ENCODE results near the gene WHAMM. TPM values are rescaled to one million over a fixed set of nuclear protein-coding genes. Genes with fewer than 3 reads are reported as not detected.
A peak's percentile ranks its signal among the peaks of the same experiment; 100 is the strongest.

Gene WHAMM
- total and polyA plus RNA-seq, 2 donors (not counting 3 experiments of a cell fraction or from before 2014, with no cell fraction given): 4.1 to 9.4 TPM

DNA sequence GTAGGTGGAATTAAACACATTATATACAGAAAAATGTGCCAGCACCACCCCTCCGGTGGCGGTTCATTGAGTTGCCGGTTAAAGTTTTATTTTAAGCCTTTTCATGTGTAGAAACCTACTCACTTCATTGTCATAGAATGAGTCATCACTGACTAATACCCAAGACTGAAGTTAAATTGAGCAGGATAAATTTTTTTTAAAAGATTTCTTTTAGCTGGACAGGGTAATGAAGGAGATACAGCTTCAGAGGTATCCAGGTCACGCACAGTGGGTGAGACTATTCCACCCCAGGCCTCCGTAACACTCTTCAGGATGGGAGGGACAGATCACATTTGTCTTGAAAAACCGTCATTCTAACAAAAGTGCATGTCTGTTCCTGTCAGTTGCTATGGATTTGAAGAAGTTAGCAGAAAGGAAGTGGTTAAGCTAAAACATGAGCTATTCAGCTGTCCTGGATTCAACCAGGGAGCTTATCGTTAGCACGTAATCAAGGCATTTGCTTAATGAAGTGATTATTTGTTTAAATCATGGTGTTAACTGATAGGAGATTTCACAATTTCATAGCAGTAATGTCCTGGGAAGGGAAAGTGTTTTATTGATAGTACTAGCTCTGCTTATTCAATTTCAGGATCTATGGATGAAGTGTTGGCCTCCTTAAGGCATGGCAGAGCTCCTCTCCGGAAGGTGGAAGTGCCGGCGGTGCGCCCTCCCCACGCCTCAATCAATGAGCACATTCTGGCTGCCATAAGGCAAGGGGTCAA, 23.4 kb downstream of the WHAMM start:
- H3K9me1 ChIP-seq (replicated peaks; ENCODE audit: control insufficient read depth, extremely low read depth, insufficient read depth, low read length): no peaks in the 10 kb centered on the region
- peaks cover 21 to 45% of the 10 kb centered on the region in 2 experiments for H3K36me3 ChIP-seq (ENCODE audit: control insufficient read depth in 2 of 2, extremely low read depth in 1 of 2, insufficient read depth in 2 of 2, low read length in 2 of 2)
- H3K9me3 ChIP-seq (replicated peaks; ENCODE audit: control insufficient read depth, insufficient read depth, low read length): no peaks in the 10 kb centered on the region
- H3K9ac ChIP-seq (replicated peaks; ENCODE audit: extremely low read depth, insufficient read depth, low read length): peak overlapping the region; percentile 10
- no TSS peak for BruUV-seq (replicated peaks)
- H4K20me1 ChIP-seq (replicated peaks; ENCODE audit: control insufficient read depth, extremely low read depth, insufficient read depth, low read length): no peaks in the 10 kb centered on the region
- H3K79me2 ChIP-seq (ENCODE audit: control insufficient read depth, insufficient read depth, low read length): no peaks in the 10 kb centered on the region
- dilution Hi-C loops (cut with MboI; ENCODE audit: extremely low pct_ligation_motif_present, low sequenced_read_pairs): no loop called here
- H3K4me2 ChIP-seq (ENCODE audit: insufficient read depth, low read length): peak overlapping the region; percentile 13
- peaks cover 16% of the 10 kb centered on the region for H3K4me1 ChIP-seq (ENCODE audit: control insufficient read depth, extremely low read depth, insufficient read depth, low read length)
- peak overlapping the region; percentile 24 for H3K27ac ChIP-seq (ENCODE audit: insufficient read depth, low read depth, low read length)
- H3K27me3 ChIP-seq (ENCODE audit: control insufficient read depth in 2 of 2, insufficient read depth in 2 of 2, low read length in 2 of 2): no peaks in the 10 kb centered on the region
- TF ChIP-seq MYC (IDR thresholded peaks at IDR 0.05; ENCODE audit: low read depth, low read length): no peak
- peak; percentile 88 for TF ChIP-seq JUN (IDR thresholded peaks at IDR 0.05; ENCODE audit: borderline replicate concordance, insufficient read depth, insufficient read length, low read depth)
- TF ChIP-seq FOS (IDR thresholded peaks at IDR 0.05; ENCODE audit: borderline replicate concordance, insufficient read depth, low read length): peak; percentile 94
- TF ChIP-seq POLR2A (IDR thresholded peaks at IDR 0.05; ENCODE audit: low read depth, low read length): no peak
- intact Hi-C loops (cut with micrococcal nuclease): loop anchor here (5.0 kb wide), 1 partner anchor 170 kb away; no protein-coding TSS in a partner anchor
- ChIA-PET CTCF (interaction anchor here (0.6 to 2.1 kb wide), 6 partner anchors 8 to 167 kb away, joined by 3 to 10 read pairs (median 4); partner anchors contain the start of gene WHAMM), POLR2A (no interaction called here)
- no peak overlapping the region for H3K4me3 ChIP-seq (replicated peaks in 1 of 3; ENCODE audit: insufficient read depth in 1 of 3, low read depth in 1 of 3, low read length in 3 of 3)
- DNase-seq (ENCODE audit: low read depth, low spot score) (peak; percentile 45), FAIRE-seq (peak; percentile 85)
- no peak overlapping the region for H2AFZ ChIP-seq (ENCODE audit: low read depth, low read length)

DNA sequence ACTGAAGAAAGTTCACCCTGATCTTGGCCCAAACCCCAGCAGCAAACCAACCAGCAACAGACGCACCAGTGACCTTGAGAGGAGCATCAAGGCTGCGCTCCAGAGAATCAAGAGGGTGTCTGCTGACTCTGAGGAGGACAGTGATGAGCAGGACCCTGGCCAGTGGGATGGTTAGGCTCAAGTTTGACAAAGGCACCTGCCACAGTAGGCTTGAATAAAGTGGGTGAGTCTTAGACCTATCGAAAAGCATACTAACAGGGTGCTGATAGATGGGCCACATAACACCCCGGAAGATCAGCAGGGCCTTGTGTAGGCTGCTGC, 23.9 kb downstream of the WHAMM start:
- no peak overlapping the region for H3K27ac ChIP-seq (ENCODE audit: insufficient read depth, low read depth, low read length)
- BruUV-seq (replicated peaks): no TSS peak
- DNase-seq (ENCODE audit: low read depth, low spot score) (no peak), FAIRE-seq (no peak)
- H2AFZ ChIP-seq (ENCODE audit: low read depth, low read length): no peak overlapping the region
- H3K9me3 ChIP-seq (replicated peaks; ENCODE audit: control insufficient read depth, insufficient read depth, low read length): no peaks in the 10 kb centered on the region
- no peak overlapping the region for H3K4me2 ChIP-seq (ENCODE audit: insufficient read depth, low read length)
- no peak for TF ChIP-seq GATA2 (IDR thresholded peaks at IDR 0.05; ENCODE audit: insufficient read depth, insufficient read length, low read depth, low read length)
- TF ChIP-seq EZH2 (IDR thresholded peaks at IDR 0.05; ENCODE audit: borderline replicate concordance, low read depth, low read length, severe bottlenecking): no peak
- TF ChIP-seq FOS (IDR thresholded peaks at IDR 0.05; ENCODE audit: borderline replicate concordance, insufficient read depth, low read length): no peak
- TF ChIP-seq POLR2A (IDR thresholded peaks at IDR 0.05; ENCODE audit: low read depth, low read length): no peak
- no peak for TF ChIP-seq JUN (IDR thresholded peaks at IDR 0.05; ENCODE audit: borderline replicate concordance, insufficient read depth, insufficient read length, low read depth)
- TF ChIP-seq MYC (IDR thresholded peaks at IDR 0.05; ENCODE audit: low read depth, low read length): no peak
- TF ChIP-seq, protein P1, sequence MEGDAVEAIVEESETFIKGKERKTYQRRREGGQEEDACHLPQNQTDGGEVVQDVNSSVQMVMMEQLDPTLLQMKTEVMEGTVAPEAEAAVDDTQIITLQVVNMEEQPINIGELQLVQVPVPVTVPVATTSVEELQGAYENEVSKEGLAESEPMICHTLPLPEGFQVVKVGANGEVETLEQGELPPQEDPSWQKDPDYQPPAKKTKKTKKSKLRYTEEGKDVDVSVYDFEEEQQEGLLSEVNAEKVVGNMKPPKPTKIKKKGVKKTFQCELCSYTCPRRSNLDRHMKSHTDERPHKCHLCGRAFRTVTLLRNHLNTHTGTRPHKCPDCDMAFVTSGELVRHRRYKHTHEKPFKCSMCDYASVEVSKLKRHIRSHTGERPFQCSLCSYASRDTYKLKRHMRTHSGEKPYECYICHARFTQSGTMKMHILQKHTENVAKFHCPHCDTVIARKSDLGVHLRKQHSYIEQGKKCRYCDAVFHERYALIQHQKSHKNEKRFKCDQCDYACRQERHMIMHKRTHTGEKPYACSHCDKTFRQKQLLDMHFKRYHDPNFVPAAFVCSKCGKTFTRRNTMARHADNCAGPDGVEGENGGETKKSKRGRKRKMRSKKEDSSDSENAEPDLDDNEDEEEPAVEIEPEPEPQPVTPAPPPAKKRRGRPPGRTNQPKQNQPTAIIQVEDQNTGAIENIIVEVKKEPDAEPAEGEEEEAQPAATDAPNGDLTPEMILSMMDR (IDR thresholded peaks at IDR 0.05; ENCODE audit: extremely low read depth in 1 of 2, insufficient read depth in 1 of 2, low read depth in 1 of 2, low read length in 2 of 2): no peak
- no peak for TF ChIP-seq POLR2AphosphoS5 (IDR thresholded peaks at IDR 0.05; ENCODE audit: insufficient read depth, low read depth, low read length)
- TF ChIP-seq, protein P2, sequence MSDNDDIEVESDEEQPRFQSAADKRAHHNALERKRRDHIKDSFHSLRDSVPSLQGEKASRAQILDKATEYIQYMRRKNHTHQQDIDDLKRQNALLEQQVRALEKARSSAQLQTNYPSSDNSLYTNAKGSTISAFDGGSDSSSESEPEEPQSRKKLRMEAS (IDR thresholded peaks at IDR 0.05; ENCODE audit: insufficient read depth, insufficient read length): no peak
- ChIA-PET POLR2A (no interaction called here), CTCF (interaction anchor here (1.1 to 2.1 kb wide), 4 partner anchors 15 to 23 kb away, joined by 3 to 10 read pairs (median 6); partner anchors contain the start of gene WHAMM)
- intact Hi-C loops (cut with micrococcal nuclease): loop anchor here (5.0 kb wide), 1 partner anchor 169 kb away; no protein-coding TSS in a partner anchor
- no peaks in the 10 kb centered on the region for H3K9me1 ChIP-seq (replicated peaks; ENCODE audit: control insufficient read depth, extremely low read depth, insufficient read depth, low read length)
- H3K36me3 ChIP-seq (ENCODE audit: control insufficient read depth in 2 of 2, extremely low read depth in 1 of 2, insufficient read depth in 2 of 2, low read length in 2 of 2): peaks cover 19 to 41% of the 10 kb centered on the region in 2 experiments
- peaks cover 16% of the 10 kb centered on the region for H3K4me1 ChIP-seq (ENCODE audit: control insufficient read depth, extremely low read depth, insufficient read depth, low read length)
- H3K4me3 ChIP-seq (replicated peaks in 1 of 3; ENCODE audit: insufficient read depth in 1 of 3, low read depth in 1 of 3, low read length in 3 of 3): no peak overlapping the region
- H3K9ac ChIP-seq (replicated peaks; ENCODE audit: extremely low read depth, insufficient read depth, low read length): no peak overlapping the region
- H3K79me2 ChIP-seq (ENCODE audit: control insufficient read depth, insufficient read depth, low read length): no peaks in the 10 kb centered on the region
- H3K27me3 ChIP-seq (ENCODE audit: control insufficient read depth in 2 of 2, insufficient read depth in 2 of 2, low read length in 2 of 2): no peaks in the 10 kb centered on the region
- dilution Hi-C loops (cut with MboI; ENCODE audit: extremely low pct_ligation_motif_present, low sequenced_read_pairs): no loop called here
- H4K20me1 ChIP-seq (replicated peaks; ENCODE audit: control insufficient read depth, extremely low read depth, insufficient read depth, low read length): no peaks in the 10 kb centered on the region
